ENCODE data around the gene EXOC2. TPM values are rescaled to one million over a fixed set of nuclear protein-coding genes. Genes with fewer than 3 reads are reported as not detected.

EXOC2 gene
- 27.0 TPM for polyA plus RNA-seq (ENCODE audit: insufficient read length)

DNA sequence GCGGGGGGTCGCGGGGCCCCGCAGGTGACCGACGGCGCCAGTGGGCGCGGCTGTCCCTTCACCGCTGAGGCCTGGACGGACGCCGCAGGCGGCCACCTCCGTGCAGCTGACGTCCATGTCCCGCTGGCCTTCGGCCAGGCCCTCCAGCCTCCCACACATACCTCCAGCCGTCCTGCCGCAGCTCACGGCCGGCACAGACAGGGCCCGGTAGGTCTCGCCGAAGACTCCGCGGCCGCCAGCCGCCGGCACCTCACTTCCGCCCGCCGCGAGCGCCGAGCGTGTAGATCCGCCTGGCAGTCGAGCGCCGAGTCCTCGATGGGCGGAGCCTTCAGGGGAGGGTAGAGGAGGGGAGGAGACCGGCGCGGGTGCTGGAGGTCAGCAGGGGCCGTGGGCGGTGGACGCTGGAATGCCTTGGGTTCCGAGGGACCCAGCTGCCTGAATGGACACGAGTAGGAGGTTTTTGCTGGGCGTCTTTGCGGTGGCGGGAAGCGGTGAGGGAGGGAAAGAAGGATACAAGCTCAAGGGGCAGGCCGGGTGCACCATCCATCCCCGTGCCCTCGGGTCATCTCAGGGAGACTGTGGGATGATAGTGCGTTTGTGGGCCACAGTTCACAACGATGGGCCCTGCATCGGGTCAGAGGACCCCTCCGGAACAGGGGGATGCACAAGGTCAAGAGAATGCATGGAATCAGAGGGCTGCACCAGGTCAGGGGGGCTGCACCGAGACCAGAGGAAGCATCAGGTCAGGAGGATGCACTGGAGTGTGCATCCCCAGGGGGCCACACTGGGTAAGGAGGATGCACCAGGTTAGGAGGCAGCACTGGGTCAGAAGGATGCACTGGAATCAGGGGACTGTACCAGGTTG is at the start of gene EXOC2:
EXOC2 (minus strand) TSS at position 282 of the 865 bp plus-strand sequence. CDS start 55,321 bp downstream, outside the sequence.
- peak; percentile 41 for DNase-seq (ENCODE audit: low read depth)

DNA sequence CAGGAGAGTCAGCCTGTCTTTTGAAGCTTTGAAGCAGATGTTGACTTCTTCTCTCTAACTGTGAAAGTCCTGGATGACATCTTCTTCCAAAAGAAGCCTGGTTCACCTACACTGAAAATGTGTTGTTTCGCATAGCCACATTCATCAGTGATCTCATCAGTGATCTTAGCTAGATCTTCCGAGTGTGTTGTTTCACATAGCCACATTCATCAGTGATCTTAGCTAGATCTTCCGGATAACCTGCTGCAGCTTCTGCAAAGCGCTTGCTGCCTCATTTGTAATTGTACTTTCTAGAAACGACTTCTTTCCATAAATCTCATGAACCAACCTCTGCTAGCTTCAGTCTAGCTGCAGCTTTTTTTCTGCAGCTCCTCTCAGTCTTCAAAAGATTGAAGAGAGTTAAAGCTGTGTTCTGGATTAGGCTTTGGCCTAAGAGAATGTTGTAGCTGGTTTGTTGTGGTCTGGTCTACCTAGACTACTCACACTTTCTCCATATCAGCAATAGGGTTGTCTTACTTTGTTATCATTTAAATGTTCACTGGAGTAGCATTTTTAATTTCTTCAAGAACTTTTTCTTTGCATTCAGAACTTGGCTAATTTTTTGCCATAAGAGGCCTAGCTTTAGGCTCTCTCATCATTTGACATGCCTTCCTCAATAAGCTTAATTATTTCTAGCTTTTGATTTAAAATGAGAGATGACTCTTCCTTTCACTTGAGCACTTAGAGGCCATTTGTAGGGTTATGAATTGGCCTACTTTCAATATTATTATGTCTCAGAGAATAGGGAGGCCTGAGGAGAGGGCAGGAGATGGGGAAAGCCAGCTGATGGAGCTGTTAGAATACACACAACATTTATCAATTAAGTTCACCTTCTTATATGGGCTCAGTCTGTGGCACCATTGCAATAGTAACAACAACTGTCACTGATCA is 48.7 kb upstream of the EXOC2 start:
- DNase-seq (ENCODE audit: low read depth) = no peak

DNA sequence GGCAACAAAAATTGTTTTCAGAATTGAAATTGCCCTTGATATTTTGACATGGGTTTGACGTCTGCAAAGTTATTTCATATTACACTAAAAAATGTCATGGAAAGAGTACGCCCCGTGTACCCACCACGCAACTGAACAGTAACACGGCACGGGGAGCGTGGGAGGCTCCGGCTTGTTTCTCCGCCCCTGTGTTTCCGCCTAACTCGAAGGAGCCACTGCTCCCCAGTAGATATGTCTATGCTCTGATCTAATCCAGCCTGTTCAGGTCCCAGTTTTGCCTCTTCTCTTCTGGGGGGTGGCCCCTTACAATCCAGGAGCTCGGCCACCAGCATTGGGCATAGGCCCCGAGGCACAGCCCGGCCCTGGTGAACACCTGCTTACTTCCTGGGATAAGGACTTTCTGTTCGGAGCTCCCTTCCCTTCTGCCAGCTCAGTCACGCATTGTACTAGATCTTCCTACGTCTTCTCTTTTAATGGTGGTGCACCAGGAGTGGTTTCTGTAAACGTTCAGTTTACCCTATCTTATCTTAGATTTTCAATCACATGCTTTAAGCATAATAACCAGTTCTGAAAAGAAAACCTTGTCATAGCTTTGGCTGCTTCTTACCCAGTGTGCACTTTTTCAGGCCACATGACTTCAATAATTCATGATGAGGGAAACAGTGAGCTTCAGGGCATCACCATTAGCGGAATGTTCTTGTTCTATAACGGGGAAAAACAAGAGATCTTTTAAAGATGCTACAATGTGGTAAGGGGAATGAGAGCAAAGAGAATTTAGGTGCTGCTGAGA is 43.9 kb upstream of the EXOC2 start:
- DNase-seq (ENCODE audit: low read depth) = no peak

- DNase-seq (ENCODE audit: low read depth) = no peak
Measured at GRCh38 chr6:733431-734219, 40.7 kb upstream of the EXOC2 start.

DNA sequence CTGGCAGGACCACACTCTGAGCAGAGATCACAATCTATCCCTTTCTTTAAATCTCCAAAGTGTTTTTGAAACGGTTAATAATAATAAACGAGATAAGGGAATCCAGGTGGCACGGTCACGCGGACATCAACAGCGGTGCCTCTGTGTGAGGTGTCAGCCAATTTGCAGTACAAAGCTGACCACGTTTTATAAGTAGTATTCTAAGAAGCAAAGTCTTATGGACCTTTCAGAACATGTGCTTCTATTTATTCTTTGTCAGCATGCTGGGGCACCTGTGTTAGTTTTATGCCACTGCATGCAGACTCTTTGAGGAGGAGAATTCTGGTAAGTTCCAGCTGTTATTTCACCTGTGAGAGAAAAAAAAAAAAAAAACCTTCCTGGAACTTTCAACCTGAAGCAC is 39.0 kb upstream of the EXOC2 start:
- no peak for DNase-seq (ENCODE audit: low read depth)

GRCh38 chr6:729606-730320 is 36.8 kb upstream of the EXOC2 start:
- no peak for DNase-seq (ENCODE audit: low read depth)

DNA sequence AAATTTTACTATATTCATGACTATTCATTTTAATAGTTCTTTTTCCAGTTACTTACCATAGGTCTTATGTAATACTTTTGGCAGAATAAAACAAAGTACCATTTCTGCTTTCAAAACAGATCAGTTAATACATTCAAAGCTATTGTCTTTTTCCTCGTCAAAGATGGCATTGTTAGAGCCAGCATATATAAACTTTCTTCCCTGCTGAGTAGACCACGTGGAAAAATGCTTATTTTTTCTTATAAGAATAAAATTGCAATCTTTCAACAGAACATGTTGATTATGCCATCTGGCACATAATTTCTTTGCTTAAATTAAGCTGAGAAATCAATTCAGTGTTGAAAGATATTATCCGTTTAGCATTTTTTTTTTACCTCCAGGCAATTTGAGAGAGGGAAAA is 34.9 kb upstream of the EXOC2 start:
- DNase-seq (ENCODE audit: low read depth) = no peak

DNA sequence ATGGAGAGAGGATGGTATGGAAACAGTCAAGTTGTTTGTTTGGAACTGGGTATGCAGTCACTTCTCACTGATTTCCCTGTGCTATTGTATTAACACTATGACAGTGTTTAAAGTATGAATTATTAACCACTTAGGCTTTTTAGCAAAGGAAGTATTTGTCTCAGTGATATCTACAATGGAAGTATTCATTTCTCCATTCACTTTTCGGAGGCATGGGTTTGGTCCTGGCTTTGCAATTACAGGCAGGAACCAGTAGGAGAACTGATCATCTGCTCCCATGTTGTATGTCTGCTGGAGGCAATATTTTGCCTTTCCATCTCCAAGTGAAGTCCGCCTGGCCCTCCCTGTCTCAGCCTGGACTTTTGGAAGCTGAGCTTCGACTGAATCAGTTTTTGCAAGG is 30.6 kb upstream of the EXOC2 start:
- DNase-seq (ENCODE audit: low read depth) = no peak

- DNase-seq (ENCODE audit: low read depth) = no peak
Measured at GRCh38 chr6:722608-723007, 29.7 kb upstream of the EXOC2 start.

DNA sequence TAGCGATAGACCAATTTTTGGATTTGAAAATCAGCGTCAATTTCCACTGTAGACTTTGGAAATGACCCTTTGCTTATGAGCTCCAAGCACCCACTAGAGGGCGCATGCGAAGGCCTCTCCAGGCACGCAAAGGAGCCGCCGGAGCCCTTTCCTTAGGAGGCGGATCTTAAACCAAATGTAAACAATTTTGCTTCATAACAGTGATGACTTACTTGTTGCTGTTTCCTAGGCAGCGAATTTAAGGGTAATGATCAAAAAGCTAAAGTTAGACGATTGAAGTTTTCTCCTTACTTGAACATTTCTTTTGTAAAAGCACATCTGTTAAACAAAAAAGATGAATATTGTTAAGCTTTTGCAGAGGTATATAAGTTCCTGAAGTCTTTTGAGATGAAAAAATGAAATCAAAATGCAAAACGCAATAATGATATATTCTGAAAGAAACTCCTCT is 29.2 kb upstream of the EXOC2 start:
- peak; percentile 36 for DNase-seq (ENCODE audit: low read depth)

- no peak for DNase-seq (ENCODE audit: low read depth)
Measured at GRCh38 chr6:718345-718744, 25.4 kb upstream of the EXOC2 start.

GRCh38 chr6:717135-717534 is 24.2 kb upstream of the EXOC2 start:
- DNase-seq (ENCODE audit: low read depth) = no peak

- no peak for DNase-seq (ENCODE audit: low read depth)
Measured at GRCh38 chr6:715709-716491, 23.0 kb upstream of the EXOC2 start.

DNA sequence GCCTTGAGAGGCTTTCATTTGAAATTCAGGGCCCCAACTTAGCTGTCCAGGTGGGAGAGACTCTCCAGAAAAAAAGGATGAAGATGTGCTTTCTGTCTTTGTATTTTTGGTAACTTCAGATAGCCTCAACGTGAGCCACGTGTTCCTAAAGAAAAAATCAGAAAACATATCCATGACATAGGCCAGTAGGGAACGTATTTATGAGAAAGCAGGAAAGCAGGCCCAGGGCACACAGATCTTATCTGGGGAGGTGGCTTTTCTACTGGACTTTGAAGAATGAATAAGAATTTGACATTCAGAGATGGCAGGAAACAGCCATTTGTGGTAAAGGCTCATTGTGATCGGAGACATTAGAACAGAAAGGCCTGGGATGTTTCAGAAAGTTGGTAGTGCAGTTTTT is 21.2 kb upstream of the EXOC2 start:
- DNase-seq (ENCODE audit: low read depth) = no peak

DNA sequence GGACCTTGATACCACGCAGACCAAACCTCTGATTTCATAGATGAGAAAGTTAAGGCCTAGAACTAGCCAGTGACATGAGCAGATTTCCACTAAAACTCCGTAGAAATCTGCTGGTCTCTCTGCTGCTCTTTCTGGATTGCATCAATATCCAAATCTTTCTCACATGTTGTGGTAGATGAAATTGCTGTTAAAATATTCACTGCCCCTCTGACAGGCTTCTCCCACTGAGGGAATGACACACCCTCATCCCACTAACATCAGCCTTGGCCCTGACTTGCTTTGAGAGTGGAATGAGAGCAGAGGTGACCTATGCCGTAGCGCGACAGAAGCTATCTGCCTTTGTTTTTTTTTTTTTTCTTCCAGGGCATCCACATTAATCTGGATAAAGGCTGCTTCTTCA is 20.4 kb upstream of the EXOC2 start:
- no peak for DNase-seq (ENCODE audit: low read depth)

- DNase-seq (ENCODE audit: low read depth) = no peak
Measured at GRCh38 chr6:712805-713204, 19.9 kb upstream of the EXOC2 start.

DNA sequence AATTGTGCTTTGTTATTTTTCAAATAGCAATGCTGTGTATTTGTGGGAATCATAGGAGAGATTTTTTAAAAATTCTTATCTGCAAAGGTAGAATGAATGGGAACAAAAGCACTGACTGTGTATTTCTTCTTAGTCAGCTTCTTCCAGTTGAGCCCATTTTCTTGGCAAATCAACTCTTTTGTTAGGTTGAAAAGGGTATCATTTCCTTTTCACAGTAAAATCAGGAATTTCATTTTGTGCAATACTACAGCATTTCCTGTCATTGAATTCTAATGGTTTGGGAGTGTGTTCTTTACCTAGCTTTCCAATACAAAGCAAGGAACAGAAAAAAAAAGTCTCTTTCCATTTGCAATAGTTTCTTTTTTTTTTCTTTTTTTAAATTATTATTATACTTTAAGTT is 19.0 kb upstream of the EXOC2 start:
- no peak for DNase-seq (ENCODE audit: low read depth)

DNA sequence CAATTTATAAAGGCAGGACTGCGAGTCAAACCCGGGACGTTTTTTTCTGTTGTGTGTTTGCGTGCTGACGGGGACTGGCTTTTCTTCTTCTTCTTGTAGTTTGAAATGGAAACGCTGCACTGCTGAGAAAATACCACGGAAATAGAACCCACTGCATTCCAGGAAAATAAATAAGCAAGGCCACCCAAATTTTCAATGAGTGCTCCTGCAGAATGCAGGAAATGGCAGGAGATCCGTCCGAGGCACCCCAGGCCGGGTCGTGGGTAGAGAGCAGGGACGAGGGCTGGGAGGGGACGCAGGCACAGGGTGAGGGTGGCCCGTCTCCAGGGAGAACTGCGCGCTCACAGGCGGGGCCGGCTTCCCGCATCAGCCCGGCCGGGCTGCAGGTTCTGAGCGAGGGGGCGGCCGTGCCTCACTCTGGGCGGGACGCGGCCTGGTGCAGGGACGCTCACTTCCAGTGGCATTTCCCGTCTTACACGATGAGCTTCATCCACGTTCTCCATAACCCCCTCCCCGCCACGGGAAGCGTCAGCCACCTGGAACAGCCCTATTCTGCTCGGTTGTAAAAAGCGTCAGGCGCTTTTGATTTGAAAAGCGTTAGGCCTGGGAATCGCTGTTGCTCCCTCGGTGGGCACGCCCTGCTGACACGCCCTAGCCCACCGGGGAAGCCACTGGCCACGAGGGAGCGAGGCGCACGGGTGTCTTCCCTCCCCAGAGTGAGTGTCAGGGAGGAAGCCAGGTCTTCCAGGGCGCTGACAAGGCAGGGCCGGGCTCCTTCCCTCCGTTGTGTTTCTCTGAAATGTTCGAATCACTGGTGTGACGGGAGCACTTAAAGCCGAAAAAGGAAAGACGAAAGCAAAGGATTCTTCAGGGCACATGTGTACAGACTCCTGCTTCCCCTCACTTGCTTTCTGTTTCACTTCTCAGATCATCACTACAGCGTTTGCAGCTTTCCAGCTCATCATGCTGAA is 17.9 kb upstream of the EXOC2 start:
- DNase-seq (ENCODE audit: low read depth) = peak; percentile 34
